Upper lobe of left lung (tissue), 4 donors: Measurements from ENCODE around the gene IVD.

Source experiments
- EP300 ChIP-seq, 4 donors: sonication (generic); formaldehyde crosslinking; IDR thresholded peaks; one replicate each; pipeline ENCODE4 v1.5.1; 2017; ENCODE audit warnings: antibody characterized with exemption in 4 of 4, control low read depth in 2 of 4
- POLR2A ChIP-seq, 4 donors: fragments of 450-650 bp; IDR thresholded peaks; one replicate each; pipeline ENCODE4 v1.5.1; 2016 to 2017; ENCODE audit warnings: antibody characterized with exemption in 4 of 4, mild to moderate bottlenecking in 2 of 4
- POLR2AphosphoS5 ChIP-seq, 2 donors: sonication (generic); formaldehyde crosslinking; IDR thresholded peaks; one replicate each; pipeline ENCODE4 v1.5.1; 2017; ENCODE audit warnings: antibody characterized with exemption in 2 of 2
- TF ChIP-seq, protein P1 (sequence below), 6 experiments: fragments of 450-650 bp in 4 of 6; fragments of 200-600 bp in 2 of 6; sonication (generic) in 2 of 6; IDR thresholded peaks; one replicate each; pipeline ENCODE4 v1.5.1; 2016 to 2019; ENCODE audit warnings: antibody characterized with exemption in 6 of 6

DNA sequence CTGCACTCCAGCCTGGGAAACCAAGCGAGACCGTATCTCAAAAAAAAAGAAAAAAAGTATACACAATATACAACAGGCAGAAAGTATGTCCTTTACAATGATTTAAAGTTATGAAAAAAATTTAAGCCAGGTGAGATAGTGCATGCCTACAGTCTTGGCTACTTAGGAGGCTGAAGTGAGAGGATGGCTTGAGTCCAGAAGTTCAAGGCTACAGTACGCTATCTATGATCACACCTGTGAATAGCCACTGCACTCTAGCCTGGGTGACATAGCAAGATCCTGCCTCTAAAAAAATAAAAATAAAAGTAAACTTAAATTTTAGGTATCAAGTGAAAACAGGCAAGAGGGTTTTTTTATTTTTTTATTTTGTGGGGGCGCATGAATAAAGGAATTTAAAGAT lies 26.2 kb upstream of the IVD start:
- TF ChIP-seq, protein P1, sequence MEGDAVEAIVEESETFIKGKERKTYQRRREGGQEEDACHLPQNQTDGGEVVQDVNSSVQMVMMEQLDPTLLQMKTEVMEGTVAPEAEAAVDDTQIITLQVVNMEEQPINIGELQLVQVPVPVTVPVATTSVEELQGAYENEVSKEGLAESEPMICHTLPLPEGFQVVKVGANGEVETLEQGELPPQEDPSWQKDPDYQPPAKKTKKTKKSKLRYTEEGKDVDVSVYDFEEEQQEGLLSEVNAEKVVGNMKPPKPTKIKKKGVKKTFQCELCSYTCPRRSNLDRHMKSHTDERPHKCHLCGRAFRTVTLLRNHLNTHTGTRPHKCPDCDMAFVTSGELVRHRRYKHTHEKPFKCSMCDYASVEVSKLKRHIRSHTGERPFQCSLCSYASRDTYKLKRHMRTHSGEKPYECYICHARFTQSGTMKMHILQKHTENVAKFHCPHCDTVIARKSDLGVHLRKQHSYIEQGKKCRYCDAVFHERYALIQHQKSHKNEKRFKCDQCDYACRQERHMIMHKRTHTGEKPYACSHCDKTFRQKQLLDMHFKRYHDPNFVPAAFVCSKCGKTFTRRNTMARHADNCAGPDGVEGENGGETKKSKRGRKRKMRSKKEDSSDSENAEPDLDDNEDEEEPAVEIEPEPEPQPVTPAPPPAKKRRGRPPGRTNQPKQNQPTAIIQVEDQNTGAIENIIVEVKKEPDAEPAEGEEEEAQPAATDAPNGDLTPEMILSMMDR (IDR thresholded peaks at IDR 0.05): no peak
- no peak for TF ChIP-seq POLR2A (IDR thresholded peaks at IDR 0.05)
- no peak for TF ChIP-seq EP300 (IDR thresholded peaks at IDR 0.05)
- no peak for TF ChIP-seq POLR2AphosphoS5 (IDR thresholded peaks at IDR 0.05)
